Activated CD4-positive, alpha-beta T cell treated with anti-CD3 and anti-CD28 coated beads, Interleukin-2, amount 50 U/mL, for 16 hours (primary cell): ENCODE measurements around the gene OTUD3.
"Not testable (repeated sequence)": the region's sequence is repeated elsewhere in the genome, so short reads cannot be mapped to it uniquely, and the experiment has no call there.

Experiments
- DNase-seq: peaks from one replicate; pipeline ENCODE4 v3.0.0-alpha.2; 2020

The OTUD3 gene

GRCh38 chr1:19869929-19870328, 12.3 kb upstream of the OTUD3 start:
- no peak for DNase-seq

GRCh38 chr1:19872190-19872589, 10.0 kb upstream of the OTUD3 start:
- no peak for DNase-seq

GRCh38 chr1:19877181-19877750, 4.9 kb upstream of the OTUD3 start:
- DNase-seq: no peak

GRCh38 chr1:19877821-19878636, 4.2 kb upstream of the OTUD3 start:
- no peak for DNase-seq

- DNase-seq: no peak
Measured at GRCh38 chr1:19878637-19878985, 3.6 kb upstream of the OTUD3 start.

- no peak for DNase-seq
Measured at GRCh38 chr1:19879227-19879626, 3.0 kb upstream of the OTUD3 start.

- DNase-seq: no peak
Measured at GRCh38 chr1:19879661-19880060, 2.5 kb upstream of the OTUD3 start.

- DNase-seq: not testable (repeated sequence)
Measured at GRCh38 chr1:19880841-19881240, 1.4 kb upstream of the OTUD3 start.

- DNase-seq: no peak
Measured at GRCh38 chr1:19884312-19884711, 2.1 kb downstream of the OTUD3 start.

- no peak for DNase-seq
Measured at GRCh38 chr1:19885821-19886220, 3.6 kb downstream of the OTUD3 start.

- DNase-seq: no peak
Measured at GRCh38 chr1:19888112-19888511, 5.9 kb downstream of the OTUD3 start.

GRCh38 chr1:19889656-19890055, 7.5 kb downstream of the OTUD3 start:
- DNase-seq: no peak

- no peak for DNase-seq
Measured at GRCh38 chr1:19892129-19892528, 9.9 kb downstream of the OTUD3 start.

- DNase-seq: no peak
Measured at GRCh38 chr1:19892628-19893168, 10.5 kb downstream of the OTUD3 start.

GRCh38 chr1:19893687-19894086, 11.5 kb downstream of the OTUD3 start:
- no peak for DNase-seq

- no peak for DNase-seq
Measured at GRCh38 chr1:19894218-19894617, 12.0 kb downstream of the OTUD3 start.

- DNase-seq: no peak
Measured at GRCh38 chr1:19901653-19902052, 19.5 kb downstream of the OTUD3 start.

GRCh38 chr1:19903621-19904020, 21.4 kb downstream of the OTUD3 start:
- no peak for DNase-seq

GRCh38 chr1:19907456-19907855, 25.3 kb downstream of the OTUD3 start:
- DNase-seq: no peak

GRCh38 chr1:19909392-19909791, 27.2 kb downstream of the OTUD3 start:
- no peak for DNase-seq

GRCh38 chr1:19909971-19910370, 27.8 kb downstream of the OTUD3 start:
- no peak for DNase-seq

GRCh38 chr1:19910650-19911049, 28.5 kb downstream of the OTUD3 start:
- no peak for DNase-seq

- peak; percentile 74 for DNase-seq
Measured at GRCh38 chr1:19918057-19918456, 35.9 kb downstream of the OTUD3 start.

- no peak for DNase-seq
Measured at GRCh38 chr1:19920132-19920710, 38.0 kb downstream of the OTUD3 start.
